IPS-NIHi11 (cell line): ENCODE measurements around the gene FAM163B.
"Not testable (repeated sequence)": the region's sequence is repeated elsewhere in the genome, so short reads cannot be mapped to it uniquely, and the experiment has no call there.

Experiments used
- DNase-seq: peaks from one replicate; pipeline ENCODE4 v3.0.0; 2012; ENCODE audit warnings: mixed read lengths, low spot score

Gene FAM163B

GRCh38 chr9:133639613-133640012 is 30.4 kb upstream of the FAM163B start:
- no peak for DNase-seq

- no peak for DNase-seq
Measured at GRCh38 chr9:133638711-133639110, 29.5 kb upstream of the FAM163B start.

- DNase-seq, result no peak
Measured at GRCh38 chr9:133638076-133638475, 28.9 kb upstream of the FAM163B start.

GRCh38 chr9:133637451-133638055 is 28.4 kb upstream of the FAM163B start:
- no peak for DNase-seq

GRCh38 chr9:133636902-133637301 is 27.7 kb upstream of the FAM163B start:
- DNase-seq, result no peak

GRCh38 chr9:133635533-133636531 is 26.6 kb upstream of the FAM163B start, which contains the start of gene DBH:
Gene DBH (plus strand): TSS chr9:133636363. CDS start chr9:133636372, 9 bp downstream.
- DNase-seq, result no peak

- DNase-seq, result no peak
Measured at GRCh38 chr9:133635098-133635497, 25.9 kb upstream of the FAM163B start.

GRCh38 chr9:133634081-133634691 is 25.0 kb upstream of the FAM163B start:
- no peak for DNase-seq

GRCh38 chr9:133633681-133634080 is 24.5 kb upstream of the FAM163B start:
- DNase-seq, result no peak

GRCh38 chr9:133632806-133633680 is 23.9 kb upstream of the FAM163B start:
- DNase-seq, result no peak

GRCh38 chr9:133631111-133631510 is 21.9 kb upstream of the FAM163B start:
- DNase-seq, result no peak

- no peak for DNase-seq
Measured at GRCh38 chr9:133629221-133630110, 20.3 kb upstream of the FAM163B start.

- DNase-seq, result no peak
Measured at GRCh38 chr9:133628766-133629165, 19.6 kb upstream of the FAM163B start.

- no peak for DNase-seq
Measured at GRCh38 chr9:133627341-133627740, 18.2 kb upstream of the FAM163B start.

- DNase-seq, result not testable (repeated sequence)
Measured at GRCh38 chr9:133626008-133626407, 16.8 kb upstream of the FAM163B start.

- DNase-seq, result no peak
Measured at GRCh38 chr9:133622555-133622954, 13.4 kb upstream of the FAM163B start.

- DNase-seq, result no peak
Measured at GRCh38 chr9:133621725-133622267, 12.6 kb upstream of the FAM163B start.

- DNase-seq, result no peak
Measured at GRCh38 chr9:133619791-133620190, 10.6 kb upstream of the FAM163B start.

- no peak for DNase-seq
Measured at GRCh38 chr9:133618726-133619125, 9.5 kb upstream of the FAM163B start.

- no peak for DNase-seq
Measured at GRCh38 chr9:133616643-133617405, 7.6 kb upstream of the FAM163B start.
